ENCODE data around the gene CALHM6. TPM values are rescaled to one million over a fixed set of nuclear protein-coding genes. Genes with fewer than 3 reads are reported as not detected.
"Not testable (repeated sequence)": the region's sequence is repeated elsewhere in the genome, so short reads cannot be mapped to it uniquely, and the experiment has no call there.

CALHM6 gene
- total RNA-seq, 1 experiment from 2014 or later, result not detected

- POLR2A ChIA-PET, result no interaction called here
- no peaks in the 10 kb centered on the region for H3K27me3 ChIP-seq (ENCODE audit: insufficient read depth, low read length)
- intact Hi-C loops (cut with micrococcal nuclease), result no loop called here
- H3K9ac ChIP-seq (ENCODE audit: low read length), result no peak overlapping the region
- ATAC-seq (no peak), DNase-seq (ENCODE audit: low read depth, low spot score) (no peak)
- no peaks in the 10 kb centered on the region for H3K79me2 ChIP-seq (ENCODE audit: insufficient read depth, low read length)
- H3K4me2 ChIP-seq (ENCODE audit: low read length), result no peak overlapping the region
- H3K4me1 ChIP-seq (ENCODE audit: control insufficient read depth in 1 of 2, insufficient read depth in 2 of 2, low read length in 2 of 2), result no peaks in the 10 kb centered on the region
- no peaks in the 10 kb centered on the region for H4K20me1 ChIP-seq (ENCODE audit: insufficient read depth)
- H3K36me3 ChIP-seq (ENCODE audit: control insufficient read depth in 1 of 2, insufficient read depth in 2 of 2, low read length in 2 of 2), result no peaks in the 10 kb centered on the region
- no peak overlapping the region for H2AFZ ChIP-seq (ENCODE audit: low read depth, low read length, poor library complexity, severe bottlenecking)
- H3K9me2 ChIP-seq (ENCODE audit: insufficient read depth), result no peaks in the 10 kb centered on the region
- CTCF ChIA-PET, result no interaction called here
- RAD21 ChIA-PET (ENCODE audit: low non-redundant PET in 1 of 2, low total read pairs in 2 of 2, uncharacterized antibody in 2 of 2, unreplicated experiment in 2 of 2), result no interaction called here
- no peak overlapping the region for H3K27ac ChIP-seq (ENCODE audit: low read depth, low read length)
- no peak overlapping the region for H3K4me3 ChIP-seq (replicated peaks in 1 of 2; ENCODE audit: low read depth in 1 of 2, low read length in 2 of 2)
- H3K9me3 ChIP-seq (ENCODE audit: control insufficient read depth in 1 of 2, insufficient read depth in 1 of 2, low read depth in 1 of 2, low read length in 2 of 2), result no peaks in the 10 kb centered on the region
- no TSS peak for BruUV-seq (replicated peaks)
- TF ChIP-seq CEBPB (IDR thresholded peaks at IDR 0.05; ENCODE audit: low read depth) (no peak), REST (IDR thresholded peaks at IDR 0.05; ENCODE audit: low read depth) (no peak)
Measured at GRCh38 chr6:116492331-116493067, 31.3 kb downstream of the CALHM6 start.

- H2AFZ ChIP-seq (ENCODE audit: low read depth, low read length, poor library complexity, severe bottlenecking); H3K9ac ChIP-seq (ENCODE audit: low read length); H3K27me3 ChIP-seq (ENCODE audit: insufficient read depth, low read length); intact Hi-C loops (cut with micrococcal nuclease); H3K9me2 ChIP-seq (ENCODE audit: insufficient read depth); RAD21 ChIA-PET (ENCODE audit: low non-redundant PET in 1 of 2, low total read pairs in 2 of 2, uncharacterized antibody in 2 of 2, unreplicated experiment in 2 of 2); H3K4me3 ChIP-seq (replicated peaks in 1 of 2; ENCODE audit: low read depth in 1 of 2, low read length in 2 of 2); H3K79me2 ChIP-seq (ENCODE audit: insufficient read depth, low read length); H3K27ac ChIP-seq (ENCODE audit: low read depth, low read length); POLR2A ChIA-PET; DNase-seq (ENCODE audit: low read depth, low spot score); H3K4me2 ChIP-seq (ENCODE audit: low read length); H3K9me3 ChIP-seq (ENCODE audit: control insufficient read depth in 1 of 2, insufficient read depth in 1 of 2, low read depth in 1 of 2, low read length in 2 of 2); H3K36me3 ChIP-seq (ENCODE audit: control insufficient read depth in 1 of 2, insufficient read depth in 2 of 2, low read length in 2 of 2); H4K20me1 ChIP-seq (ENCODE audit: insufficient read depth); BruUV-seq (replicated peaks); ATAC-seq; CTCF ChIA-PET; H3K4me1 ChIP-seq (ENCODE audit: control insufficient read depth in 1 of 2, insufficient read depth in 2 of 2, low read length in 2 of 2): not testable (repeated sequence)
Measured at GRCh38 chr6:116495161-116495560, 34.0 kb downstream of the CALHM6 start.
